Measurements from ENCODE around the gene GAL3ST3. TPM values are rescaled to one million over a fixed set of nuclear protein-coding genes. Genes with fewer than 3 reads are reported as not detected.
A peak's percentile ranks its signal among the peaks of the same experiment; 100 is the strongest.

The GAL3ST3 gene
- polyA plus RNA-seq, 1 donor (not counting 4 experiments of a cell fraction or from before 2014, with no cell fraction given): not detected

DNA sequence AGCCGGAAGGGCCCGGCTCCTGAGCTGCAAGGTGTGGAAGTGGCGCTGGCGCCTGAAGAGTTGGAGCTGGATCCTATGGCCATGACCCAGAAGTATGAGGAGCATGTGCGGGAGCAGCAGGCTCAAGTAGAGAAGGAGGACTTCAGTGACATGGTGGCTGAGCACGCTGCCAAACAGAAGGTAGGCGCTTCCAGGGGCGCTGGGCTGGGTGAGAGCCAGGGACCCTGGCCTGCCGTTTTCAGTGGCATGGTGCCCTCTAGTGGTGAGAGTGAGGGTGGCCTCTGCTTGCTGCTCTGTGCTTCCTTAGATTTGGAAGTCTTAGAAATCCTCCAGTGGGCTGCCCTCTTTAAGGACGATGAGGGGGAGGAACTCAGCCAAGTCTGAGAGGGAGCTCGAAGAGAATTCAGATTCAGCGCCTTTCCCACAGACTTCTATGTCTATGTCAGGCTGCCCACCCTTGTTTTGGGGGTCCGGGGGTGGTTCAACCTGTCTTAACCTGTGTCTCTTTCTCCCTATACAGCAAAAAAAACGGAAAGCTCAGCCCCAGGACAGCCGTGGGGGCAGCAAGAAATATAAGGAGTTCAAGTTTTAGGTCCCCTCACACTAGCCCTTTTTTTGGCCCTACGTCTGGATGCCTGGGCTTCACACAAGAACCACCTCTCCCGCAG, 19.3 kb upstream of the GAL3ST3 start:
- H3K27me3 ChIP-seq (ENCODE audit: control insufficient read depth, extremely low read depth, insufficient read depth, low read length): no peaks in the 10 kb centered on the region
- no peaks in the 10 kb centered on the region for H3K9me3 ChIP-seq (ENCODE audit: control insufficient read depth, low read depth, low read length)
- peaks cover 11% of the 10 kb centered on the region for H4K20me1 ChIP-seq (ENCODE audit: control insufficient read depth, extremely low read depth, insufficient read depth, low read length)
- no peak for FAIRE-seq
- DNase-seq (ENCODE audit: low read depth, low spot score): no peak
- no peak overlapping the region for H3K4me3 ChIP-seq (ENCODE audit: control insufficient read depth in 2 of 3, extremely low read depth in 1 of 3, insufficient read depth in 2 of 3, low read depth in 1 of 3, low read length in 3 of 3)
- peaks cover 19% of the 10 kb centered on the region for H3K4me1 ChIP-seq (ENCODE audit: control insufficient read depth, extremely low read depth, insufficient read depth, low read length)
- H3K27ac ChIP-seq (ENCODE audit: control insufficient read depth, insufficient read depth, low read length): peak overlapping the region; percentile 66
- TF ChIP-seq, protein P1, sequence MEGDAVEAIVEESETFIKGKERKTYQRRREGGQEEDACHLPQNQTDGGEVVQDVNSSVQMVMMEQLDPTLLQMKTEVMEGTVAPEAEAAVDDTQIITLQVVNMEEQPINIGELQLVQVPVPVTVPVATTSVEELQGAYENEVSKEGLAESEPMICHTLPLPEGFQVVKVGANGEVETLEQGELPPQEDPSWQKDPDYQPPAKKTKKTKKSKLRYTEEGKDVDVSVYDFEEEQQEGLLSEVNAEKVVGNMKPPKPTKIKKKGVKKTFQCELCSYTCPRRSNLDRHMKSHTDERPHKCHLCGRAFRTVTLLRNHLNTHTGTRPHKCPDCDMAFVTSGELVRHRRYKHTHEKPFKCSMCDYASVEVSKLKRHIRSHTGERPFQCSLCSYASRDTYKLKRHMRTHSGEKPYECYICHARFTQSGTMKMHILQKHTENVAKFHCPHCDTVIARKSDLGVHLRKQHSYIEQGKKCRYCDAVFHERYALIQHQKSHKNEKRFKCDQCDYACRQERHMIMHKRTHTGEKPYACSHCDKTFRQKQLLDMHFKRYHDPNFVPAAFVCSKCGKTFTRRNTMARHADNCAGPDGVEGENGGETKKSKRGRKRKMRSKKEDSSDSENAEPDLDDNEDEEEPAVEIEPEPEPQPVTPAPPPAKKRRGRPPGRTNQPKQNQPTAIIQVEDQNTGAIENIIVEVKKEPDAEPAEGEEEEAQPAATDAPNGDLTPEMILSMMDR (optimal IDR thresholded peaks at IDR 0.05 in 1 of 3, IDR thresholded peaks at IDR 0.05 in 1 of 3, conservative IDR thresholded peaks at IDR 0.05 in 1 of 3; ENCODE audit: extremely low read depth in 1 of 3, insufficient read depth in 2 of 3, low read length in 3 of 3): peak; percentile 93 to 96 (median 94)
- TF ChIP-seq EZH2 (IDR thresholded peaks at IDR 0.05; ENCODE audit: low read length): no peak
- peaks cover 34% of the 10 kb centered on the region for H3K79me2 ChIP-seq (ENCODE audit: control insufficient read depth, insufficient read depth, low read length)
- no peak overlapping the region for H3K4me2 ChIP-seq (ENCODE audit: control insufficient read depth, extremely low read depth, insufficient read depth, low read depth, low read length)
- H2AFZ ChIP-seq (ENCODE audit: control insufficient read depth, low read length): no peak overlapping the region
- H3K36me3 ChIP-seq (ENCODE audit: control insufficient read depth in 2 of 2, extremely low read depth in 1 of 2, insufficient read depth in 2 of 2, low read length in 2 of 2): peaks cover 34 to 53% of the 10 kb centered on the region in 2 experiments
- H3K9ac ChIP-seq (ENCODE audit: control insufficient read depth, extremely low read depth, insufficient read depth, low read length): no peak overlapping the region
- no peaks in the 10 kb centered on the region for H3K9me1 ChIP-seq (ENCODE audit: control insufficient read depth, extremely low read depth, insufficient read depth, low read length)
- dilution Hi-C loops (cut with MboI; ENCODE audit: extremely low pct_ligation_motif_present, low sequenced_read_pairs): no loop called here

DNA sequence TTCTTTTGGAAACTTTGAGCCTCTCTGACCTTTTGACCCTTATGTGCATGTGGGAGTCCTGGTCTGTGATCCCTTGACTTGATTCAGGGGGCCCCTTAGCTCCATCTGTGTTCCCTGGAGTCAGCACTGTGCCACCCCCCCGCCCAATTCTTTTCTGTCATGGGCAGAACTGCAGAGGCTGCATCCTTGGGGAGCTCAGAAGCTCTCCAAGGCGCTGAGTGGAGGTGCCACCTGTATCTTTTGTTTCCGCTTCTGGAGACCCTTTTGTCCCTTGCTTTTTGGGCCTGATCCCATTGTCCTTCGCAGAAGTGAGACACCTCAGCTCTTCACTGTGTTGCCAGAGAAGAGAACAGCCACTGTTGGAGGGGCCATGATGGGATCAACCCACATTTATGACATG, 18.7 kb upstream of the GAL3ST3 start:
- DNase-seq (ENCODE audit: low read depth, low spot score) (no peak), FAIRE-seq (no peak)
- peaks cover 33% of the 10 kb centered on the region for H3K79me2 ChIP-seq (ENCODE audit: control insufficient read depth, insufficient read depth, low read length)
- H2AFZ ChIP-seq (ENCODE audit: control insufficient read depth, low read length): no peak overlapping the region
- no peak overlapping the region for H3K4me3 ChIP-seq (ENCODE audit: control insufficient read depth in 2 of 3, extremely low read depth in 1 of 3, insufficient read depth in 2 of 3, low read depth in 1 of 3, low read length in 3 of 3)
- no peaks in the 10 kb centered on the region for H3K9me1 ChIP-seq (ENCODE audit: control insufficient read depth, extremely low read depth, insufficient read depth, low read length)
- H3K27ac ChIP-seq (ENCODE audit: control insufficient read depth, insufficient read depth, low read length): no peak overlapping the region
- no peak overlapping the region for H3K4me2 ChIP-seq (ENCODE audit: control insufficient read depth, extremely low read depth, insufficient read depth, low read depth, low read length)
- H4K20me1 ChIP-seq (ENCODE audit: control insufficient read depth, extremely low read depth, insufficient read depth, low read length): peaks cover 11% of the 10 kb centered on the region
- no peaks in the 10 kb centered on the region for H3K9me3 ChIP-seq (ENCODE audit: control insufficient read depth, low read depth, low read length)
- TF ChIP-seq, protein P1 (optimal IDR thresholded peaks at IDR 0.05 in 1 of 3, IDR thresholded peaks at IDR 0.05 in 1 of 3, conservative IDR thresholded peaks at IDR 0.05 in 1 of 3; ENCODE audit: extremely low read depth in 1 of 3, insufficient read depth in 2 of 3, low read length in 3 of 3): no peak
- no peak for TF ChIP-seq EZH2 (IDR thresholded peaks at IDR 0.05; ENCODE audit: low read length)
- peaks cover 39 to 53% of the 10 kb centered on the region in 2 experiments for H3K36me3 ChIP-seq (ENCODE audit: control insufficient read depth in 2 of 2, extremely low read depth in 1 of 2, insufficient read depth in 2 of 2, low read length in 2 of 2)
- no peak overlapping the region for H3K9ac ChIP-seq (ENCODE audit: control insufficient read depth, extremely low read depth, insufficient read depth, low read length)
- dilution Hi-C loops (cut with MboI; ENCODE audit: extremely low pct_ligation_motif_present, low sequenced_read_pairs): no loop called here
- no peaks in the 10 kb centered on the region for H3K27me3 ChIP-seq (ENCODE audit: control insufficient read depth, extremely low read depth, insufficient read depth, low read length)
- peaks cover 19% of the 10 kb centered on the region for H3K4me1 ChIP-seq (ENCODE audit: control insufficient read depth, extremely low read depth, insufficient read depth, low read length)

Data from keratinocyte (primary cell).